ENCODE results near the gene CDK3.

CDK3 gene

DNA sequence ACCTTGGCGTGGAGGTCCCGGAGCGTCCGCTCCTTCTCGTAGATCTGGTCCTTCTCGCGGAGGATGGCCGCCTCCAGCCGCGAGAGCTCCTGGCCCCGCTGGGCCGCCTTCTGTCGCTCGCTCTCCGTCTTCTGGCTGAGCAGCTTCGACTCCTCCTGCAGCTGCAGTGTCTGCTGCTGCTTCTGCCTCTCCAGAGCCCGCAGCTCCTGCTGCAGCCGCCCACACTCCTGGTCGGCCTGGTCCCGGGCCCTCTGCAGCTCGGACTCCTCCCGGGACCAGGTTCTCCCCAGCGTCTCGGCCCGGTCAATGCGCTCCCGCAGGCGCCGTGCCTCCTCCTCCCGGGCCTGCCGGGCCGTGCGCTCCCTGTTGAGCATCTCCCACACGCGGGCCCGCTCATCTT, 7.6 kb downstream of the CDK3 start:
- no peaks in the 10 kb centered on the region for H3K9me2 ChIP-seq (replicated peaks; ENCODE audit: insufficient read depth, low read length)
- no peak overlapping the region for H3K4me2 ChIP-seq (ENCODE audit: low read depth, low read length)
- H3K4me3 ChIP-seq (ENCODE audit: low read length), result no peak overlapping the region
- H3K27ac ChIP-seq (ENCODE audit: low read length), result no peak overlapping the region
- H3K9me3 ChIP-seq (replicated peaks; ENCODE audit: insufficient read depth, low read length), result no peaks in the 10 kb centered on the region
- no peaks in the 10 kb centered on the region for H3K4me1 ChIP-seq (ENCODE audit: low read length)
- H3K36me3 ChIP-seq (replicated peaks; ENCODE audit: insufficient read depth, low read length), result no peaks in the 10 kb centered on the region
- no peak overlapping the region for H3K9ac ChIP-seq (ENCODE audit: low read length)
- H3F3A ChIP-seq (ENCODE audit: insufficient read depth, low read length), result no peaks in the 10 kb centered on the region
- peaks cover 29% of the 10 kb centered on the region for H3K27me3 ChIP-seq (replicated peaks; ENCODE audit: insufficient read depth, low read length)
- H4K20me1 ChIP-seq (ENCODE audit: insufficient read depth, low read length), result no peaks in the 10 kb centered on the region
- H2AFZ ChIP-seq (ENCODE audit: low read length), result no peak overlapping the region
- DNase-seq, result no peak
- TF ChIP-seq EZH2 (optimal IDR thresholded peaks at IDR 0.05; ENCODE audit: low read depth, low read length), result no peak
- no peak for TF ChIP-seq EZH2phosphoT487 (IDR thresholded peaks at IDR 0.05; ENCODE audit: low read length)
- no peak for TF ChIP-seq CTCF (IDR thresholded peaks at IDR 0.05; ENCODE audit: low read length)
- no peaks in the 10 kb centered on the region for H3K79me2 ChIP-seq (ENCODE audit: low read length)

DNA sequence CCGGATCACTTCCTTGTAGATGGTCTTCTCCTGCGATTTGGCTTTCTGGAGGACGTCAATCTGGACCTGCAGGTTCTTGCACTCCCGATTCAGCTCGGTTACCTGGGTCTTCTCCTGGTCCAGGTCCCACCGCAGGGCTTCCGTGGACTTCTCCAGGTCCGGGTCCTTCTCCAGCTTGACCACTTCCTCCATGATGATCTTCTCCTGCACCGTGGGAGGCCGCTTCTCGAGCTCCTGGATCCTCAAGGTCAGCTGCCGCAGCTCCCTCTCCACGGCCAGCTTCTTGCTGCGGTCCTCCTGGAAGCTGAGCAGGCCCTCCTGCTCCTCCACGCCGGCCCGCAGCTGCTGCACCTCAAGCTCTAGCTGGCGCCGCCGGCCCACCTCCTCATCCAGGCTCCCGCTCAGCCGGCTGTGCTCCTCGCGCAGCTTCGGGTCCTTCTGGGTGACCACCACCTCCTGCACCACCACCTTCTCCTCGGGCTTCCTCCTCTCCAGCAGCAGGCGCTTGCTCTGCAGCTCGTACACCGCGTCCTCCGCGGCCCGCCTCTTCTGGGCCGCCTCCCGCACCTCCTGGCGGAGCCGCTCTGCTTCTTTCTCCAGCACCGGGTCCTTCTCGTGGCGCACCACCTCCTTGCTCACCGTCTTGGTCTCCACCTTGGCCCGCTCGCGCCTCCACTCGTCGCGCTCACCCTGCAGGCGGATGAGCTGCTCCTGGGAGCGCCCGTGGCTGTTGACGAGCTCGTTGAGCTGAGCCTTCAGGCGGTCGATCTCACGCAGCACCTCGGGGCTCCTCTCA, 8.2 kb downstream of the CDK3 start:
- Histone ChIP-seq H3K9me3 (replicated peaks; ENCODE audit: insufficient read depth, low read length) (no peaks in the 10 kb centered on the region), H3K36me3 (replicated peaks; ENCODE audit: insufficient read depth, low read length) (no peaks in the 10 kb centered on the region), H3K27ac (ENCODE audit: low read length) (no peak overlapping the region), H3K4me2 (ENCODE audit: low read depth, low read length) (no peak overlapping the region), H3K79me2 (ENCODE audit: low read length) (no peaks in the 10 kb centered on the region), H3K4me3 (ENCODE audit: low read length) (no peak overlapping the region), H3K4me1 (ENCODE audit: low read length) (no peaks in the 10 kb centered on the region), H2AFZ (ENCODE audit: low read length) (no peak overlapping the region), H3K27me3 (replicated peaks; ENCODE audit: insufficient read depth, low read length) (peaks cover 29% of the 10 kb centered on the region), H3F3A (ENCODE audit: insufficient read depth, low read length) (no peaks in the 10 kb centered on the region), H3K9me2 (replicated peaks; ENCODE audit: insufficient read depth, low read length) (no peaks in the 10 kb centered on the region), H4K20me1 (ENCODE audit: insufficient read depth, low read length) (no peaks in the 10 kb centered on the region), H3K9ac (ENCODE audit: low read length) (no peak overlapping the region)
- no peak for TF ChIP-seq CTCF (IDR thresholded peaks at IDR 0.05; ENCODE audit: low read length)
- TF ChIP-seq EZH2phosphoT487 (IDR thresholded peaks at IDR 0.05; ENCODE audit: low read length), result no peak
- TF ChIP-seq EZH2 (optimal IDR thresholded peaks at IDR 0.05; ENCODE audit: low read depth, low read length), result no peak
- no peak for DNase-seq

- Histone ChIP-seq H3K4me2 (ENCODE audit: low read depth, low read length) (no peak overlapping the region), H3K9me3 (replicated peaks; ENCODE audit: insufficient read depth, low read length) (no peaks in the 10 kb centered on the region), H3K4me3 (ENCODE audit: low read length) (no peak overlapping the region), H3K79me2 (ENCODE audit: low read length) (no peaks in the 10 kb centered on the region), H3K4me1 (ENCODE audit: low read length) (peaks cover 2% of the 10 kb centered on the region; the same call in 1 of the 2 replicates), H3K27me3 (replicated peaks; ENCODE audit: insufficient read depth, low read length) (peaks cover 29% of the 10 kb centered on the region), H3K36me3 (replicated peaks; ENCODE audit: insufficient read depth, low read length) (no peaks in the 10 kb centered on the region), H3K27ac (ENCODE audit: low read length) (no peak overlapping the region), H3K9me2 (replicated peaks; ENCODE audit: insufficient read depth, low read length) (no peaks in the 10 kb centered on the region), H2AFZ (ENCODE audit: low read length) (no peak overlapping the region), H4K20me1 (ENCODE audit: insufficient read depth, low read length) (no peaks in the 10 kb centered on the region), H3K9ac (ENCODE audit: low read length) (no peak overlapping the region), H3F3A (ENCODE audit: insufficient read depth, low read length) (no peaks in the 10 kb centered on the region)
- no peak for TF ChIP-seq CTCF (IDR thresholded peaks at IDR 0.05; ENCODE audit: low read length)
- no peak for TF ChIP-seq EZH2phosphoT487 (IDR thresholded peaks at IDR 0.05; ENCODE audit: low read length)
- TF ChIP-seq EZH2 (optimal IDR thresholded peaks at IDR 0.05; ENCODE audit: low read depth, low read length), result no peak
- no peak for DNase-seq
These were observed 8.8 kb downstream of the CDK3 start for GRCh38 chr17:76009447-76009846.

Measured in MM.1S (cell line).